ENCODE measurements around the gene SIRT2. TPM values are rescaled to one million over a fixed set of nuclear protein-coding genes. Genes with fewer than 3 reads are reported as not detected.
"Not testable (repeated sequence)": the region's sequence is repeated elsewhere in the genome, so short reads cannot be mapped to it uniquely, and the experiment has no call there.

The SIRT2 gene
- total RNA-seq, 3 donors from 2014 or later: 61.8 to 92.3 (median 88.2) TPM

DNA sequence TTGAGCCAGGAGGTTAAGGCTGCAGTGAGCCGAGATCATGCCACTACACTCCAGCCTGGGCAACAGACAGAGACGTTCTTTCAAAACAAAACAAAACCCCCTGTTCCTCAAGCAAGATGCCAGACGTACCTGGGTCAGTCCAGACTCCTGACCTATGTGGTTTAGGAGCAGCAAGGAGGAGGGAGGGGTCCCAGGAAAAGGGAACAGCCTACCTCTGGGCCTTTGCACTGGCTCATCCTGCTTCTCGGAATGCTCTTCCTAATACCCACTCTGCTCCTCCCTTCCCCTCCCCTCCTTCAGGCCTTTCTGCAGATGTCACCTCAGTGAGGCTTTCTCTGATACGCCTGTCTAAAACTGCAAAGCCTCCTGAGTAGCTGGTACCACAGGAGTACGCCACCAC is 30.9 kb downstream of the SIRT2 start:
- H3K4me1 ChIP-seq: no peaks in the 10 kb centered on the region
- TF ChIP-seq POLR2AphosphoS5 (IDR thresholded peaks at IDR 0.05): no peak
- TF ChIP-seq, protein P1, sequence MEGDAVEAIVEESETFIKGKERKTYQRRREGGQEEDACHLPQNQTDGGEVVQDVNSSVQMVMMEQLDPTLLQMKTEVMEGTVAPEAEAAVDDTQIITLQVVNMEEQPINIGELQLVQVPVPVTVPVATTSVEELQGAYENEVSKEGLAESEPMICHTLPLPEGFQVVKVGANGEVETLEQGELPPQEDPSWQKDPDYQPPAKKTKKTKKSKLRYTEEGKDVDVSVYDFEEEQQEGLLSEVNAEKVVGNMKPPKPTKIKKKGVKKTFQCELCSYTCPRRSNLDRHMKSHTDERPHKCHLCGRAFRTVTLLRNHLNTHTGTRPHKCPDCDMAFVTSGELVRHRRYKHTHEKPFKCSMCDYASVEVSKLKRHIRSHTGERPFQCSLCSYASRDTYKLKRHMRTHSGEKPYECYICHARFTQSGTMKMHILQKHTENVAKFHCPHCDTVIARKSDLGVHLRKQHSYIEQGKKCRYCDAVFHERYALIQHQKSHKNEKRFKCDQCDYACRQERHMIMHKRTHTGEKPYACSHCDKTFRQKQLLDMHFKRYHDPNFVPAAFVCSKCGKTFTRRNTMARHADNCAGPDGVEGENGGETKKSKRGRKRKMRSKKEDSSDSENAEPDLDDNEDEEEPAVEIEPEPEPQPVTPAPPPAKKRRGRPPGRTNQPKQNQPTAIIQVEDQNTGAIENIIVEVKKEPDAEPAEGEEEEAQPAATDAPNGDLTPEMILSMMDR (IDR thresholded peaks at IDR 0.05): no peak
- no peak for TF ChIP-seq POLR2A (IDR thresholded peaks at IDR 0.05)
- no peaks in the 10 kb centered on the region for H3K9me3 ChIP-seq
- H3K36me3 ChIP-seq: no peaks in the 10 kb centered on the region
- intact Hi-C loops (cut with DNase I; ENCODE audit: low total_unique reads): no loop called here
- DNase-seq (ENCODE audit: low spot score in 2 of 2): no peak
- no peak overlapping the region for H3K27ac ChIP-seq
- H3K27me3 ChIP-seq: no peaks in the 10 kb centered on the region
- H3K4me3 ChIP-seq: no peak overlapping the region

DNA sequence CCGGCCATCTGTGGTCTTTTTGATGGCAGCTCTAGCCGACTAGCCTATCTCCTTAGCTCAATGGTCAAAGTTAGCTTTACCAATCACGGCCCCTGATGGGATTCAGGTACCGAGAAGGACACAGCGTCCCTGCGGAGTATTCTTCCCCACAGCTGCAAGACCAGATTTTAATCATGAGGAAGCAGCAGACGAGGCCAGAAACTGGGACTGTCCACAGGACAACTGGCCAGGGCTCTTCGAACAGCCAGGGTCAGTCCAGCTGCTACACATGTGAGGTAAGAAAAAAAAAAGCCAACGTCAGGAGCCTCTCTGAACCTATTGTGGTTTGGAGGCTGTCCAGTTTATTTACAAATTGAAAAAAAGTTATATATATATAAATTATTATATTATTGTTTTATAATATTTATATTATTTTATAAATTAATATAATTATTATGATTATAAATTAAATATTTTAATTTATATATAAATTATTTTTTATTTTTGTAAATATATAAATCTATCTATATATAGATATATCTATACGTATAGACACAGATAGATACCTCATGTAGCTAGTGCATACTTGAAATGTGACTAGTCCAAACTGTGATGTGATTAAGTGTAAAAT is 32.1 kb downstream of the SIRT2 start:
- TF ChIP-seq POLR2AphosphoS5 (IDR thresholded peaks at IDR 0.05) (no peak), POLR2A (IDR thresholded peaks at IDR 0.05) (no peak)
- TF ChIP-seq, protein P1 (IDR thresholded peaks at IDR 0.05): no peak
- Histone ChIP-seq H3K27me3 (no peaks in the 10 kb centered on the region), H3K4me1 (no peaks in the 10 kb centered on the region), H3K4me3 (no peak overlapping the region), H3K27ac (no peak overlapping the region), H3K36me3 (no peaks in the 10 kb centered on the region), H3K9me3 (no peaks in the 10 kb centered on the region)
- intact Hi-C loops (cut with DNase I; ENCODE audit: low total_unique reads): no loop called here
- DNase-seq (ENCODE audit: low spot score in 2 of 2): no peak

DNA sequence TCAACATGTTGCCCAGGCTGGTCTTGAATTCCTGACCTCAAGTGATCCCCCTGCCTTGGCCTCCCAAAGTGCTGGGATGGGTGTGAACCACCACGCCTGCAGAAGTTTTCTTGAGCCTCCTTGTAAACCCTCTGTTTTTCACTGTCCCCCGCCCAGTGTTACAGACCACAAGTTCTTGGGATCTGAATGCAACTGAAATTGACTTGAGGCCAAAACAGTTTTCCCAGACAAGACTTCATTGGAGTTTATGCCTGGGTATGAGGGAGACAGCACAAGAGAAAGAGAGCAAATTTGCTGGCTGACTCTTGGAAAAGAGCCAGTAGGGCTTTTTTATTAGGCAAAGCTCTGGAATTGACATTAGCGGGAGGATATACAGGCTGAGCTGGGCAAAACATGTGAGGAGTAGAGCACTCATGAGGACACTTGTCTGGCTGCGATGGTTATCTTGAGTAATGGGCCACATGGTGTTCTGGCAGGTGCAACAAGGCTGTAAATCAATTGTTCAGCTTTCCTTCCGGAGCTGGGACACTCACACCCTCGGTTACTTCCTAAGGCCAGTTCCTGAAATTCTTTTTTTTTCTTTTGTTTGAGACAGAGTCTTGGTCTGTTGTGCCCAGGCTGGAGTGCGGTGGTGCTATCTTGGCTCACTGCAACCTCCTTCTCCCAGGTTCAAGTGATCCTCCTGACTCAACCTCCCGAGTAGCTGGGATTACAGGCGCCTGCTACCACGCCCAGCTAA is 36.9 kb downstream of the SIRT2 start:
- no peak overlapping the region for H3K4me3 ChIP-seq
- peak; percentile 24 to 63 (median 38) for TF ChIP-seq POLR2AphosphoS5 (IDR thresholded peaks at IDR 0.05)
- TF ChIP-seq, protein P1 (IDR thresholded peaks at IDR 0.05): no peak
- H3K9me3 ChIP-seq: no peaks in the 10 kb centered on the region
- intact Hi-C loops (cut with DNase I; ENCODE audit: low total_unique reads): no loop called here
- H3K27ac ChIP-seq: peak overlapping the region; percentile 46 to 54
- DNase-seq (ENCODE audit: low spot score in 2 of 2): peak in 1 of 2 donors; percentile 48
- H3K36me3 ChIP-seq: no peaks in the 10 kb centered on the region
- no peaks in the 10 kb centered on the region for H3K4me1 ChIP-seq
- H3K27me3 ChIP-seq: no peaks in the 10 kb centered on the region

DNA sequence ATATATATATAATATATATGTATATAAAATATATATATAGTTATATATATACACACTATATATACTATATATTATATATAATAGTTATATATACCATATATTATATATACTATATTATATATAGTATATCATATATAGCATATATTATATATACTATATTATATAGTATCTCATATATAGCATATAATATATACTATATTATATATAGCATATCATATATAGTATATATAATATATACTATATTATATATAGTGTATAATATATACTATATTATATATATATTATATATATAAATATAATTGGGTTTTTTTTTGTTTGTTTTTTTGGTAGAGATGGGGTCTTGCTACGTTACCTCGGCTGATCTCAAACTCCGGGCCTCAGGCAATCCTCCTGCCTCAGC is 38.0 kb downstream of the SIRT2 start:
- Histone ChIP-seq H3K27ac (no peak overlapping the region), H3K36me3 (no peaks in the 10 kb centered on the region), H3K4me1 (no peaks in the 10 kb centered on the region), H3K27me3 (no peaks in the 10 kb centered on the region), H3K9me3 (no peaks in the 10 kb centered on the region), H3K4me3 (no peak overlapping the region)
- intact Hi-C loops (cut with DNase I; ENCODE audit: low total_unique reads): no loop called here
- DNase-seq (ENCODE audit: low spot score in 2 of 2): no peak
- no peak for TF ChIP-seq POLR2A (IDR thresholded peaks at IDR 0.05)
- TF ChIP-seq, protein P1 (IDR thresholded peaks at IDR 0.05): no peak
- no peak for TF ChIP-seq POLR2AphosphoS5 (IDR thresholded peaks at IDR 0.05)

DNA sequence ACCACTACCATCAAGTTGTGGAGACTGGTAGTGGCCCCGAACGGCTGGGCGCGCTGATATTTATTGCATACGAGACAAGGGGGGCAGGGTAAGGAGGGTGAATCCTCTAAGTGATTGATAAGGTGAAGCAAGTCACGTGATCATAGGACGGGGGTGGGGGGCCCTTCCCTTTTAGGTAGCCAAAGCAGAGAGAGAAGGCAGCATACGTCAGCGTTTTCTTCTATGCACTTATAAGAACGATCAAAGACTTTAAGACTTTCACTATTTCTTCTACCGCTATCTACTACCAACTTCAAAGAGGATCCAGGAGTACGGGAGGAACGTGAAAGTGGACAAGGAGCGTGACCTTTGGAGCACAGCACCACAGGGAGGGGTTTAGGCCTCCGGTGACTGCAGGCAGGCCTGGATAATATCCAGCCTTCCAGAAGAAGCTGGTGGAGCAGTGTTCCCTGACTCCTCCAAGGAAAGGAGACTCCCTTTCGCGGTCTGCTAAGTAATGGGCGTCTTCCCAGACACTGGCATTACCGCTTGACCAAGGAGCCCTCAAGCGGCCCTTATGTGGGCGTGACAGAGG is 39.7 kb downstream of the SIRT2 start:
- H3K4me3 ChIP-seq; H3K4me1 ChIP-seq; H3K27me3 ChIP-seq; H3K27ac ChIP-seq; intact Hi-C loops (cut with DNase I; ENCODE audit: low total_unique reads); H3K36me3 ChIP-seq; DNase-seq (ENCODE audit: low spot score in 2 of 2); H3K9me3 ChIP-seq: not testable (repeated sequence)

Measured in breast epithelium (tissue), 4 donors.